Naive thymus-derived CD8-positive, alpha-beta T cell (primary cell): ENCODE measurements around the gene SH2B2. TPM values are rescaled to one million over a fixed set of nuclear protein-coding genes. Genes with fewer than 3 reads are reported as not detected.

Source experiments
- ATAC-seq, 2 donors: fragments of 150-1000 bp; cut with Tn5 transposase in 1 of 2; sonication (Bioruptor Pico), chemical (Tn5 transposase) in 1 of 2; 1 replicate in 1 of 2; 2 replicates in 1 of 2; pipeline ENCODE4 v1.10.0; 2021; ENCODE audit warnings: mild to moderate bottlenecking in 2 of 2, moderate library complexity in 2 of 2
- POLR2A ChIA-PET: fragments of 350-600 bp; sonication (Branson Sonifier 250); formaldehyde crosslinking; loops from one replicate; lab custom pipeline; 2021; ENCODE audit warnings: antibody characterized with exemption; lab: Charles Lee
- DNase-seq, 10 donors: peaks; one replicate each; pipeline versions ENCODE4 v3.0.0 to v3.0.0-alpha.2; 2020 to 2022
- H3K27ac Mint-ChIP-seq, 10 donors: one replicate each; pipeline ENCODE4 v1.8.0; 2020 to 2022; ENCODE audit warnings: mild to moderate bottlenecking in 10 of 10, mixed read lengths in 10 of 10, moderate library complexity in 4 of 10, inconsistent platforms in 1 of 10
- H3K27me3 Mint-ChIP-seq, 5 donors: one replicate each; pipeline ENCODE4 v1.8.0; 2021 to 2022; ENCODE audit warnings: mixed read lengths in 5 of 5
- H3K36me3 Mint-ChIP-seq, 3 donors: one replicate each; pipeline ENCODE4 v1.8.0; 2020 to 2022; ENCODE audit warnings: mixed read lengths in 3 of 3, mild to moderate bottlenecking in 2 of 3, inconsistent platforms in 1 of 3
- H3K4me1 Mint-ChIP-seq, 4 donors: one replicate each; pipeline ENCODE4 v1.8.0; 2021 to 2022; ENCODE audit warnings: mixed read lengths in 4 of 4
- H3K4me3 Mint-ChIP-seq, 10 donors: one replicate each; pipeline ENCODE4 v1.8.0; 2020 to 2022; ENCODE audit warnings: mild to moderate bottlenecking in 10 of 10, mixed read lengths in 10 of 10, moderate library complexity in 6 of 10, inconsistent platforms in 1 of 10
- H3K9me3 Mint-ChIP-seq, 9 donors: one replicate each; pipeline ENCODE4 v1.8.0; 2020 to 2022; ENCODE audit warnings: mixed read lengths in 9 of 9, mild to moderate bottlenecking in 3 of 9, inconsistent platforms in 1 of 9, moderate library complexity in 1 of 9
- polyA plus RNA-seq, 3 donors: library from polyadenylated mRNA; unstranded; fragments of 300-500 nt; fragmentation: Illumina TruSeq; gene quantifications; one replicate each; pipeline ENCODE4 v1.2.3, GENCODE V29; 2021
- total RNA-seq, 8 experiments: library from RNA in 2 of 8; stranded (reverse) in 2 of 8; gene quantifications; one replicate each; pipeline ENCODE4 v1.2.3 and lab custom pipeline; 2021 to 2026

The SH2B2 gene
- total and polyA plus RNA-seq, 5 experiments from 2014 or later, result 0.17 to 3.8 (median 1.5) TPM; not detected in 1

- ATAC-seq (no peak), DNase-seq (no peak)
- Mint-ChIP-seq H3K27ac (peak overlapping the region in 3 of 10 donors; percentile 36 to 56 (median 52)), H3K9me3 (no peaks in the 10 kb centered on the region), H3K27me3 (no peaks in the 10 kb centered on the region), H3K4me3 (peak overlapping the region in 1 of 10 donors; percentile 68), H3K4me1 (peaks cover 0 to 42% (median 5%) of the 10 kb centered on the region in 4 donors), H3K36me3 (no peaks in the 10 kb centered on the region)
- POLR2A ChIA-PET, result no interaction called here
Measured at GRCh38 chr7:102305414-102306268, 19.0 kb downstream of the SH2B2 start.

- Mint-ChIP-seq H3K27me3 (no peaks in the 10 kb centered on the region), H3K4me1 (peaks cover 0 to 42% (median 5%) of the 10 kb centered on the region in 4 donors), H3K4me3 (peak overlapping the region in 2 of 10 donors; percentile 10 to 19), H3K27ac (no peak overlapping the region), H3K36me3 (no peaks in the 10 kb centered on the region), H3K9me3 (no peaks in the 10 kb centered on the region)
- POLR2A ChIA-PET, result no interaction called here
- DNase-seq, result peak in 1 of 10 donors; percentile 40
- ATAC-seq, result peak; percentile 29 to 59
Measured at GRCh38 chr7:102306916-102307677, 20.4 kb downstream of the SH2B2 start.

- peaks cover 0 to 1% (median 0%) of the 10 kb centered on the region in 3 donors for H3K36me3 Mint-ChIP-seq
- H3K4me3 Mint-ChIP-seq, result no peak overlapping the region
- no peak overlapping the region for H3K27ac Mint-ChIP-seq
- peaks cover 0 to 31% (median 5%) of the 10 kb centered on the region in 4 donors for H3K4me1 Mint-ChIP-seq
- H3K27me3 Mint-ChIP-seq, result no peaks in the 10 kb centered on the region
- H3K9me3 Mint-ChIP-seq, result no peaks in the 10 kb centered on the region
- DNase-seq, result no peak
- POLR2A ChIA-PET, result no interaction called here
- ATAC-seq, result no peak
Measured at GRCh38 chr7:102310414-102310815, 23.7 kb downstream of the SH2B2 start.

GRCh38 chr7:102312317-102312716 lies 25.6 kb downstream of the SH2B2 start:
- H3K36me3 Mint-ChIP-seq, result peaks cover 0 to 1% (median 0%) of the 10 kb centered on the region in 3 donors
- no peaks in the 10 kb centered on the region for H3K9me3 Mint-ChIP-seq
- no peak overlapping the region for H3K4me3 Mint-ChIP-seq
- no peaks in the 10 kb centered on the region for H3K27me3 Mint-ChIP-seq
- POLR2A ChIA-PET, result interaction anchor here (0.7 kb wide), 1 partner anchor 1075 kb away, joined by 3 read pairs; no protein-coding TSS in a partner anchor
- ATAC-seq (no peak), DNase-seq (no peak)
- H3K4me1 Mint-ChIP-seq, result peaks cover 0 to 14% (median under 1%) of the 10 kb centered on the region in 4 donors
- H3K27ac Mint-ChIP-seq, result peak overlapping the region in 1 of 10 donors; percentile 24

GRCh38 chr7:102313997-102314780 lies 27.5 kb downstream of the SH2B2 start:
- POLR2A ChIA-PET, result no interaction called here
- Mint-ChIP-seq H3K27ac (no peak overlapping the region), H3K4me1 (peaks cover 0 to 5% (median 0%) of the 10 kb centered on the region in 4 donors), H3K9me3 (no peaks in the 10 kb centered on the region), H3K36me3 (peaks cover 0 to 1% (median 0%) of the 10 kb centered on the region in 3 donors), H3K27me3 (no peaks in the 10 kb centered on the region), H3K4me3 (no peak overlapping the region)
- ATAC-seq (no peak), DNase-seq (peak in 1 of 10 donors; percentile 59)

GRCh38 chr7:102317231-102318059 lies 30.8 kb downstream of the SH2B2 start:
- Mint-ChIP-seq H3K4me1 (peaks cover 0 to 2% (median 0%) of the 10 kb centered on the region in 4 donors), H3K27me3 (peaks cover 0 to 12% (median 2%) of the 10 kb centered on the region in 5 donors), H3K9me3 (no peaks in the 10 kb centered on the region), H3K36me3 (peaks cover 0 to 1% (median 0%) of the 10 kb centered on the region in 3 donors), H3K4me3 (peak overlapping the region in 1 of 10 donors; percentile 66), H3K27ac (no peak overlapping the region)
- POLR2A ChIA-PET, result no interaction called here
- no peak for ATAC-seq
- peak in 1 of 10 donors; percentile 56 for DNase-seq

GRCh38 chr7:102318482-102318971 lies 31.9 kb downstream of the SH2B2 start:
- H3K4me3 Mint-ChIP-seq, result no peak overlapping the region
- H3K27me3 Mint-ChIP-seq, result peaks cover 0 to 17% (median 6%) of the 10 kb centered on the region in 5 donors
- H3K9me3 Mint-ChIP-seq, result no peaks in the 10 kb centered on the region
- DNase-seq (peak in 1 of 10 donors; percentile 27), ATAC-seq (no peak)
- peaks cover 0 to 1% (median 0%) of the 10 kb centered on the region in 3 donors for H3K36me3 Mint-ChIP-seq
- POLR2A ChIA-PET, result interaction anchor here (0.6 kb wide), 1 partner anchor 112 kb away, joined by 5 read pairs; no protein-coding TSS in a partner anchor
- H3K27ac Mint-ChIP-seq, result no peak overlapping the region
- H3K4me1 Mint-ChIP-seq, result no peaks in the 10 kb centered on the region

GRCh38 chr7:102319671-102320070 lies 33.0 kb downstream of the SH2B2 start:
- DNase-seq, result no peak
- POLR2A ChIA-PET, result no interaction called here
- no peak for ATAC-seq
- Mint-ChIP-seq H3K4me1 (no peaks in the 10 kb centered on the region), H3K27me3 (peaks cover 0 to 25% (median 6%) of the 10 kb centered on the region in 5 donors), H3K36me3 (peaks cover 0 to 1% (median 0%) of the 10 kb centered on the region in 3 donors), H3K9me3 (no peaks in the 10 kb centered on the region), H3K27ac (no peak overlapping the region), H3K4me3 (no peak overlapping the region)

GRCh38 chr7:102320181-102320580 lies 33.5 kb downstream of the SH2B2 start:
- H3K27ac Mint-ChIP-seq, result no peak overlapping the region
- H3K27me3 Mint-ChIP-seq, result peaks cover 0 to 25% (median 6%) of the 10 kb centered on the region in 5 donors
- no peaks in the 10 kb centered on the region for H3K4me1 Mint-ChIP-seq
- no peak for DNase-seq
- ATAC-seq, result no peak
- POLR2A ChIA-PET, result no interaction called here
- no peaks in the 10 kb centered on the region for H3K36me3 Mint-ChIP-seq
- no peak overlapping the region for H3K4me3 Mint-ChIP-seq
- no peaks in the 10 kb centered on the region for H3K9me3 Mint-ChIP-seq

GRCh38 chr7:102320601-102321350 lies 34.1 kb downstream of the SH2B2 start:
- H3K9me3 Mint-ChIP-seq, result no peaks in the 10 kb centered on the region
- H3K4me3 Mint-ChIP-seq, result no peak overlapping the region
- DNase-seq (no peak), ATAC-seq (no peak)
- H3K4me1 Mint-ChIP-seq, result no peaks in the 10 kb centered on the region
- POLR2A ChIA-PET, result no interaction called here
- peaks cover 0 to 25% (median 6%) of the 10 kb centered on the region in 5 donors for H3K27me3 Mint-ChIP-seq
- H3K36me3 Mint-ChIP-seq, result no peaks in the 10 kb centered on the region
- no peak overlapping the region for H3K27ac Mint-ChIP-seq
